NCI-H82 treated with DMSO at 0.1 percent for 48 hours (cell line): ENCODE results near the gene SNX30.
A peak's percentile ranks its signal among the peaks of the same experiment; 100 is the strongest.

ENCODE experiments used
- DNase-seq: peaks from one replicate; lab custom pipeline; 2025; ENCODE audit not compliant: unreplicated experiment; lab: John Stamatoyannopoulos, UW

SNX30 gene

DNA sequence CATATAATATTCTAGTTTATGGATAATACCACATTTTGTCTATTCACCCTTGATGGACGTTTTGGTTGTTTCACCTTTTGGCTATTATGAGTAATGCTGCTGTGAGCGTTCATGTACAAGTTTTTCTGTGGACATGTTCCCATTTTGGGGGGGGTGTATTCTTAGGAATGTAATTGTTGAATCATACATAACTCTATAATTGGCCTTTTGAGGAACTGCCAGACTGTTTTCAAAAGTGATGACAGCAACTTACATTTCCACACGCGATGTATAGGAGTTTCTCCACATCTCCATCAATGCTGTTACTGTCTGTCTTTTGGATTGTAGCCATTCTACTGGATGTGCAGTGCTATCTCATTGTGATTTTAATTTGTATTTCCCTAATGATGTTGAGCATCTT, 70.3 kb downstream of the SNX30 start:
- no peak for DNase-seq

DNA sequence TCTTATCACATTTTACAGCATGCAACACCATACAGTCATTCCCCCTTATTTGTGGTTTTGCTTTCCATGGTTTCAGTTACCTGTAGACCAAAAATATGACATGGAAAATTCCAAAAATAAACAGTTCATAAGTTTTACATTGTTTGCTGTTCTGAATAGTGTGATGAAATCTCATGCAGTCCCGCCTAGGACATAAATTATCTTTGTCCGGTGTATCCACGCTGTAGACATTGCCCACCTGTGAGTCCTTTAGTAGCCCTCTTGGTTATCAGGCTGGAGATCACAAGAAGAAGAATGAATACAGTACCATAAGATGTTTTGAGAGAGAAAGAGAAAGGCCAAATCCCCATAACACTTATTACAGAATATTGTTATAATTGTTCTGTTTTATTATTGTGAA, 72.1 kb downstream of the SNX30 start:
- no peak for DNase-seq

DNA sequence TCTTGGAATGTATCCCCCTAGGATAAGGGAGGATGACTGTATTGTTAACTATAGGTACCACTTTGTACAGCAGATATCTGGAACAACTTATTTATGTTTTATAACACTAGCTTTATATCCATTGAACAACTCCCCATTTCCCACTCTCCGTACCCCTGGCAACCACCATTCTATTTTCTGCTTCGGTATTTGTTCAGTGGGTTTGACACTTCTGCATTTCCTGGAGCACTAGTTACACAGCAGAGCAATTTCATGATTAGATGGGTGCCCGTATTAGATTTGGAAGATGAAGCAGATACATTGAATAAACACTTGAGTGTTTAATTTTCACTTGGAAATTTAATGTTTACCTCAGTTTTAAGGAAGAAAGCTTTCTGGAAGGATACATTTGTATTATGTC, 72.7 kb downstream of the SNX30 start:
- DNase-seq: no peak

DNA sequence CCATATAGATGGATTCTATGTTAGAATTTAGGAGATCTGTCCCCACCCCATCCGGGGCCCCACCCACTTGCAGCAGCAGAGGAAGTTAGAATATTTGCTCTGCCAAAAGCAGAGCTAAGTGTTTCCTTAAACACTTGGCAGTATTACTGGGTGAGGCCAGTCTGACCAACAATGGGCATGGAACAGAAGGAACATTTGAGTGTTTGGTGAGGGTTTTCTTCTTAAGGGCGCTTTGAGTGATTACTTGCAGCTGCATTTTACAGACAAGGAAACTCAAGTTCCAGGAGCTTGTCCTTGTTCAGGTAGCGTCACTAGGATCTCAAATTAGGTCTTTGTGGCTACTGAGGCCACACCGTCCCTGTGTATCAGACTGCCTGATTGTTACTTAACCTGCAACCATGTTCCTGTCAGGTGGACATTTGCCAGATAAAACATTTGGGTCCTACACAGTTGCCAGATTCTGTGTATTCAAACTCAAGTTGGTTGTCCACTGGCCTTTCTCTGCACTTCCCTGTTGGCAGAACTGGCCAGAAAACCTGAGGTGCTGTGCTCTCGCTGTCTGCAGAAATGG, 80.8 kb downstream of the SNX30 start:
- no peak for DNase-seq

DNA sequence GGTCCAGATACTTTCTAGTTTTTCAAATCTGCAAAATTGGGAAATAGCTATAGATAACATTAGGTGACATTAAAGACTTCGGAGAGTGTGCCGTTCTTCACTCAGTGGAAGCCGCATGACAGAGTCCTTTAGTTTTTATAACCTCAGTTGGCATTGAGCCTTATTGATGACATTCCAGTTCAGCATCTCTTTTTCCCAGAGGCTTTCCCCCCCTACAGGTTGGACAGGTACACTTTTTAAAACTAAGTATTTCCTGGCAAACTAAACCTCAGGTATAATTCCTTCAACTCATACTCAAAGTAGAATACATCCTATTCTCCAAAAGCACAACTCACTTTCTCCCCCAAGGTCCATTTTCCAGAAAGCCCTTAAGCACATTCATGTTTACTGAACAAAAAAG, 81.4 kb downstream of the SNX30 start:
- no peak for DNase-seq

DNA sequence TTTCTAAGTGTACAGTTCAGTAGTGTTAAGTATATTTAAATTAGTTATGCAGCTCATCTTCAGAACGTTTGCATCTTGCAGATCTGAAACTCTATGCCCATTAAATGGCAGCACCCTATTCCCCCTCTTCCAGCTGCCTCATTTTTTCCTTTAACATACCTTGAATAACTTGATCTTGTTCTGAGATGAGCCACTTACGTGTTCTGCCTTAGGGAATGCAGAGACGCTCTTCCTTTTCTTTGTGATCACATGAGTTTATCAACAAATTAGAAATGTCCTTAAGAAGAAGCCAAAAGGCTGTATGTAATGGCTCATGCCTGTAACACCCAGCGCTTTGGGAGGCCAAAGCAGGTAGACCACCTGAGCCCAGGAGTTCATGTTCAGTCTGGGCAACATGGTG, 82.5 kb downstream of the SNX30 start:
- DNase-seq: no peak

DNA sequence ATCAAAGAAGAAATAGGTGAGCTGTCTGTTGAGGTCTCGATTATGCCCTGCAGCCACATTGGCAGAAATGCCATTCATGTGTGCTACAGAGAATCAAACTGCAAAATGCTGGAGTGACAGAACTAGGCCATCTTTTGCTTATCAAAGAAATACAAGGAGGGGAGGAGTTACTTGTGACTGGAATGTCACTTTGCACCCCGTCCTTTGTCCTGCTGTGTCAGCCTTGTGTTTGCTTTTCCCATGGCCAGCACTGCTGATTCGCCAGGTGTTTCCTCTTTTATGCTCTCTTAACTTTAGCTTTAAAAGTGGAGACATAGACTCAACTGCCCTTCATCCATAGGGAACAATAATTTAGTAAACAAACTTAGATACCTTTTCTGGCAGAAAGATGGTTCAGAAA, 85.8 kb downstream of the SNX30 start:
- no peak for DNase-seq

DNA sequence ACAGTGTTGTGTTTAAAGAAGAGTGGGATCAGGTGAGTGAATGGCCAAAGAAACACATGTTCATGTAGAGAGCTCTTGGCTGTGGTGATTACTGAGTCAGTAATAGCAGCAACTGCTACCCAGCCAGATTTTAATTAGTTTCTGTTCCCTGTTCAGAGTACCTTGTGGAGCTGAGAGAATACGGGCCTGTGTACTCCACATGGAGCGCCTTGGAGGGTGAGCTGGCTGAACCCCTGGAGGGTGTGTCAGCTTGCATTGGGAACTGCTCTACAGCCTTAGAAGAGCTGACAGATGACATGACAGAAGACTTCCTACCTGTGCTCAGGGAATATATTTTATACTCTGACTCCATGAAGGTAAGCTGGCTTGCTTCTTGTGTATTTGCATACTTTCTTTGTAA, 87.8 kb downstream of the SNX30 start:
- no peak for DNase-seq

DNA sequence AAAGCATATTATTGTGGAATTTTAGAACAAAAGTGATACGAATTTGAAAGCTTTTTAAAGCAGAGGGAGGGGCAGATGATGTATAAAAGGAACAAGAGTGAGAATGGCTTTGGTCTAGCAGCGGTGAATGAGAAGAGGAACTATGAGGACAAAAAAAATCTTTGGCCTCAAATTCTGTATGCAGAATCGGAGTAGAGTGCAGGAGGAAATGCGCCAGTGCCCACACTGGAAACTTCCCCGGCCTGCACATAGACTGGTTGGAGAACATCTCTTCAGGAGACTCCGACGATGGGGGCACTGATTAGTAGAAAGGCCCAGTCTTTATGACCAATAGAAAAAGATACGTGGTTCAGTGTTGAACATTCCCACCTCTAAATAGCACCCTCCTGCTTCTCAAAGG, 88.8 kb downstream of the SNX30 start:
- DNase-seq: no peak

DNA sequence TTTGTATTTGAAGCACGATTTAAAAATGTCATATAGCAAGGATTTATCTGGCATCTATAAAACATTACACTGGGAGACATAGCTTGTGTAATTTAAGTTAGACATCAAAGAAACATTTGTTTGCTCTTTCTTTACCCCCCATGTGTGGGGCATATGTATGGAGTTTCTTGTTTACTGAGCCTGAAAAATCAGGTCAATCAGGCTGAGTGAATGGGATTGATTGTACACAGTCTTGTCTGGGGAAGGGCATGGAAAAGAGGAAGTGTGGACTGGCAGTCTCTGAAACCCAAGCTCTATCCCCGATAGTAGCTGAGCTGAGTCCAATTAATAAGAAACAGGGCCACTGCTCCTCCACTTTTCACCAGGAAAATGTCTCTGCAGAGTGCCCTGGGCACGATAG, 90.7 kb downstream of the SNX30 start:
- no peak for DNase-seq

DNA sequence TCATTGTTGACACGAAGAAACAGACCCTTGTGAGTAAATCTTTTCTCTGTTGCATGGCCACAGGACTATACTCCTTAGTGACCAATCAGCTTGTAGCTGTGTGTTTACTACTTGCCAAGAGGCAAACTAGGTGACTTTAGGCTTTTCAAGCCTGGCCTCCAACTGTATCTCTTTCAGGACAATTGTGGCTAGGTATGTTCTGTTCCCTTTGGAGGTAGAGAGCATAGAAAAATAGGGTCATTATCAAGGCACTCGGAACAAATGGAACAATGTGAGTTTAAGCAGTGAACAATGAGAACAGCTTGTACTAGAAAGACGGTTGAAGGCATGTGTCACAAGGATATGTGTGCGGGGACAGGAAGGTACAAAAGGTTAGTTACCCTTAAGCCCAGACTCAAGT, 92.0 kb downstream of the SNX30 start:
- DNase-seq: no peak

DNA sequence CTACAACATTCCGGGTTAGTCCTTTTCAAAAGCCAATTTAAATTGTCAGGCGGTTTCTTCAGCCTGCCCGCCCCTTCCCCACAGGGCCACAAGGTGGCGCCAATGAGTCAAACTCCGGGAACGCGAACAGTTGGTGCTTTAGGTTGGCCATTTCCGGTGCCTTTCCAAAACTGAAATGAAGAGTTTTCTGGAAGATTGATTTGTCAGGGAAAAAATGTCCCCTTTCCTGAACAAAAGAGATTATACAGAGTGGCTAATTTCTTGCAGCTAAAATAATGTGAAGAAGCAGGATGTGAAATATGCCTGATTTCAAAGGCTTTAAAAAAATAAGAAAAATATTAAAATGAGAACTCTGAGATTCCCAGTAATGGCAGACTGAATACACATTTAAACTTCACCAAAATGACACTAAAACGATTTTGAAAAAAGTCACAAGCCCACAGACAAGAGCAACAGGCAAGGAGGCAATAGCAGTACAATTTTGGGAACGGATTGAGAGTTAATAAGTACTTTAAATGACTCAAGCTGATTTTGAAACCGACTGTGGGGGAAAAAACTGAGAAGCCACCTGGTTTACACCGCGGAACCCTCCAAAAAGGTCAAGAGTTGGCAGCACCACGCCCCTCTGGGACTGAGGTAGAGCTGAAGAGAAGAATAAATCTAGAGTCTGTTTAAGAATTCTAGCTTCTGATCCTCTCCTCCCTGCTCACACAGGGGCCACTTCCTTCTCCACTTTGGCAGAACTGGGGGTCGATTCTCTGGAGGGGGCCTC, 94.4 kb downstream of the SNX30 start:
- peak; percentile 25 for DNase-seq

DNA sequence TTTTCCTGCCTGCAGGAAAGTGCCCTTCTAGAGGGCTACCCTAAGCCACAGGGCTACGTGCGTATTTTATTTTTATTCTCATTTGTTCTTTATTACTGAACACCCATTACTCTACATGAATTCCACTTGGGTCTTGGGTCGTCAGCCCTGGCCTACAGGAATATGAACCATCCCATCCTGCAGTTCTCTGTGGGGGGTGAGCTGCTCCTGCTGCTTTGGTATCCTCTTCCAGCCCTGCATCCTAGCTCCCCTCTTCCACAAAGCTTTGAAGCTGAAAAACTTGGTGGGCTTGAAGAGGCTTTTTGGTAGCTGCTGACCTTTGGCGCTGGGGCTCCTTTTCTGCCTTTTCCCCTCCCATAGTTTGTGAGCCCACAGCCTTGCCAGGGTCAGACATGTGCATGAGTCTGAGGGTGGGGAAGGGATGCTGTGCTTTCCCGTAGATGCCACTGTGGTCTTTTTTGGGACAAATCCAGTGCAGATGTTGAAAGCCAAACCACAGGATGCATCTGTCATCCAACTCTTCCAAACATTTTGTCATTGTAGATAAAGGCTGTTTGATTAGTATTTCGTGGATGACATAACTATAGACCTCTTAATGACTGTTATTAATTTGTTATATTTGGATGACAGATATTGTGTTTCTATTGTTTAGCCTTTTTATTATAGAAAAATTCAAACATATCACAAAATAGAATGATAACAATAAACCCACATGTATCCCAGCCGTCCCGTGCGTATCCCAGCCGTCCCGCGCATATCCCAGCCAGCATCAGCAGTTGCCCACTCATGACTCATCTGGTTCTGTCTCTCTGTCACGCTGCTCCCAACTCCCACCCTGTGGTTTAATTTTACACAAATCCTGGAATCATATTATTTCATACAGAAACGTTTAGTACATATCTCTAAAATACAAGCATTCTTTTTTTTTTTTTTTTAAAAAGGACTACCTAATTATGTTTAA, 96.2 kb downstream of the SNX30 start:
- no peak for DNase-seq

DNA sequence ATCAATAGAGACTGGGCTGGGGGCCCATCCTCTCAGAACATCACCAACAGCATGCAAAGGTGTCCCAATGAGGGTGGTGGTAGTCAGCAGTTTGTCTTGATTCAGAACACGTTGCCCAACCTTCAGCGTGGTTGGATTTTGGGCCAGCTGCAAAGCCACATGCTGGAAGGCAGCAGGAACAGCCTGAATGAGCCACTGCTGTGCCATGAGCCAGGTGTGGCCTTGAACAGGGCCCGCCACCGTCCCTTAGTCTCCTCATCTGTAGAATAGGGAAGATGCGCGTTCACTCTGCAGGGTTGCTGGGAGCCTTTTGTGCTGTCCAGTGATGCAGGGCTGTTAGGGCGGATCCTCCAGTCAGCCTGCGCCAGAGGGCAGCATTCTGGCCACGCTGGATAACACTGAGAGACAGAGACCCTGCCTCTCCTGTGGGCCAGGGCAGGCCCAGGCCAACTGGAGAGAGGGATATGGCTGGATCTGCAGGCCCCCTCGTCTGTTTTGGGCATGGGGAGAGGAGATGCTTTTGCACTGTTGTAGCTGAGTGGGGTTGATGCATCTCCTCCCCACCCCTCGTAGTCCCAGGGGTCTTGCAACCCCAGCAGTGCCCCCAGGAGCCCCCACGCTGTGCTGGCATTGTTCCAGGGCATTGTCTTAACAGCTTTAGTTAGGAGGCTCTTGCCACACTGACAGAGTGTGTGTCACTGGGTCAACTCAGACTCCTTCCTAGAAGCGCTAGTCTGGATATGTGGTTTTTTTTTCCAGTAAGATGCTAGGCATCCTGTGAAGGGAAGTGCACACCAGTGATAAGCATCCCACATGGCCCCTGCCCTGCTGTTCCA, 98.0 kb downstream of the SNX30 start:
- DNase-seq: no peak

DNA sequence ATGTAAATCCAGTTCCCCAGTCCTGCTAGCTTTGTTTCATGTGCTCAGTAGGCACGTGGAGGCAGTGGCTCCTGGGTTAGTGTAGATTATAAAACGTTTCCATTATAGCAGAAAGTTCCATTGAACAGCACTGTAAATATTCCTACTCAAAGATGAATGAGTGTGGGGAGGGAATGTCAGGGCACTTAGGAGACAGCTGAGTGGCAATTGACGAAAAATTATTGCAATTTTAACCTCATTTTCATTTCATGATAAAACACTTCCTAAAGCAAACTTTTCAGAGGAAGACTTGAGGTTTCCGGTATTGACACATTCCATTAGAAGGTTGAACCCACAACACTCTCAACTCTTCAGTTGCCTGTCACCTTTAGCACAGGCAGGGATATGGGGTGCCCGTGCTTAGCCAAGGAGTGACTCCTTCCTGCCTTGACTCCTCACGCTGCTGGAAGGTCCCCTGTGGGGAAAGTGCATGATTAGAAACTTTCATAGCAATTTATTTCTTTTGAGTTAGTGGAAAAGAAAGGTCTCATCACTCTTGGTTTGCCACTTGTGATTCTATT, 98.9 kb downstream of the SNX30 start:
- no peak for DNase-seq

DNA sequence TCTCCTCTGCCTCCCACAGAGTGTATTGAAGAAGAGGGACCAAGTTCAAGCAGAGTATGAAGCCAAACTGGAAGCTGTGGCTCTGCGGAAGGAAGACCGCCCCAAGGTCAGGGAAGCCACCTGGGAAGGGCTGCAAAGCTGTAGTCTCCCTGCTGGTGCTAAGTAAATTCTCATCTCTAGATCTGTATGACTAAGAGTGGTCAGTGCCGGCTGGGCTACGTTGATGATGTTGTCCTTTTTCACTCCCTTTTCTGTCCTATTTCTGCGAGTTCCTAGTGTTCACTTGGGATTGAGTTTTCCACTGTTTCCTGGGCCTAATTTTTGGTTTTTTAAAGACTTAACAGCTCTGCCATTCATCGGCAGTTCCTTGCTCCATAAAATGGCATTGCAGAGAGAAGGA, 100.3 kb downstream of the SNX30 start:
- no peak for DNase-seq

DNA sequence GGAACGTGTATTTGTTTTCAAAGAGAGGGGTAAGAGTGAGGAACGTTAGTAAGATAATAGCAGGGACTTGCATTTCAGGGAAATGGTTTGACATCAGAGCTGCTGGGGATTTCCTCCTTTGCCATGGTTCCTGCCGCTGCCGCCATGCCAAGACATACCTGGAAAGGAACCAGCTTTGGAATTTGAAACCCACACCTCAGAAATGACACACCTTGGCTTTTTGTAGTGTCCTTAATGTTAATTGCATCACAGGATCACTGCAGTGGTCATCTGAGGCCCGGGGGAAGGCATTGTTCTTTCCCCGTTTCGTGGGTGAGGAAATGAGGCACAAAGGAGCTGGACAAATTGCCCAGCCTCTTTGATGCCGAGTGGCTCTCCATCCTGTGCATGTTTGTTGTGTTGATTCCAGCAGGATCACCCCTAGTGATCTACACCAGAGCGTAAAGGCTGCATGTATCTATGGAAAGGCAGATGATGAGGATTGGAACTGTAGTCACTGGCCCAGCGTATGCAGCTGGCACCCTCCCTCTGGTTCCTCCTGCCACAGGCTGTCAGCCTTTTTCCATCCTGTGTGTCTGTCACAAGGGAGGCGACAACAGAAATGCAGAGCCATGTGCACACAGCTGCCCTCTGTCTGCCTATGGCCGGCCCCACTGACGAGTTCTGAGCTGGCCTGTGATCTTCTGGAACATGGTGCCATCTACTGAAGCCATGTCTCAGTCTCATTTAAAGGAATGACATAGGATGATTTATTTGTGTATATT, 102.4 kb downstream of the SNX30 start:
- DNase-seq: no peak

DNA sequence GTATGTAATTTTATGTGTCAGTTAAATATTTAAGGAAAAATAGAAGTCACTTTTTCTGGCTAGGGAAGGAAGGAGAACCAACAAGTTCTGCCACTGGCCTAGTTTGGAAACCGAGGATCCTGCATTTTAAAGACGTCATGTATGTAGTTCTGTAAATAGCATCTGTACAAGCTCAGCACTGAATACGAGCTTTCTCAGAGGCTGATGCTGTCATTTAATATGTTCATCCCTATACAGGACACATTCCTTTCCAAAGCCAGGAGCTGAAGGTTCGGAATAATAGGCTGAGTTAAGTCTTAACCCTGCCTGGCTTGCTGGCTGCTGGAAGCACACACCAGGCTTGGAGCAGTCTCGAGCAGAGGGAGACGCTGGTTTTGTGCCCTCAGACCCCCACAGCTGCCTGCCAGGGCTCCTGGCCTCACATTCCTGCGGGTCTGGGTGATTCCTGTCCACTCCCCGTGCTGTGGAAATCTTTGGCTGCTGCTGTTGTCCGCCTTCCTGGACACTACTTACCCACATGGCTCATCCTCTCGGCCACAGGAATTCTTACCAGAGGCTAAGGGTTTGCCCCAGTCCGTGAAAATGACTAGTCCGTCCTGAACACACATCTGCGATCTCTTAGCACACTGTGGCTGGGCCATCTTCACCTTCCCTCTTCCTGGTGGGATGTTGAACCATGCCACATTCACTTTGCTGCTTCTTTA, 103.5 kb downstream of the SNX30 start:
- DNase-seq: no peak

DNA sequence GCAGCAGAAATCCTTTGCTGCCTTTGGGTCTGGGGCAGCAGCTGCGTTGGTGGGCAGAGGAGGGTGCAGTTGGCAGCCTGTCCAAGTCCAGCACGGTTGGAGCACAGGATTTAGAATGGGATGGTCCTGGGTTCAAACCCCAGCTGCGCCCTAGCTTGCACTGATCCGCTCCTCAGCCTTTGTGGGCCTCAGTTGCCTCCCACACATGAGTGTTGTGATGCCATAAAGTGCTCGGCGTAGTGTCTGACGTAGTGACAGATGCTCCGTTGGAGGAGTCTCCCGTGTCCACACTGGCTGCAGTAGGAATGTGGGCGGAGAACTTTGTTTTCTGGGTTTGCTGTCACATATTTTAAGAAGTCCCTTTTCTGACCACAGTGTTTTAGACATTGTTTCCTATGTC, 104.1 kb downstream of the SNX30 start:
- no peak for DNase-seq
